GM21367 (cell line): ENCODE data around the gene MEAK7.
A peak's percentile ranks its signal among the peaks of the same experiment; 100 is the strongest.
"Not testable (repeated sequence)": the region's sequence is repeated elsewhere in the genome, so short reads cannot be mapped to it uniquely, and the experiment has no call there.

Source experiments
- ATAC-seq: cut with Tn5 transposase; IDR thresholded peaks from one replicate; pipeline ENCODE4 v1.9.1; 2021; ENCODE audit not compliant: unreplicated experiment

Gene MEAK7

GRCh38 chr16:84532855-84533486 is 28.5 kb upstream of the MEAK7 start:
- no peak for ATAC-seq

- ATAC-seq, result no peak
Observed at GRCh38 chr16:84532291-84532724, 27.8 kb upstream of the MEAK7 start.

- no peak for ATAC-seq
Observed at GRCh38 chr16:84531671-84532111, 27.2 kb upstream of the MEAK7 start.

DNA sequence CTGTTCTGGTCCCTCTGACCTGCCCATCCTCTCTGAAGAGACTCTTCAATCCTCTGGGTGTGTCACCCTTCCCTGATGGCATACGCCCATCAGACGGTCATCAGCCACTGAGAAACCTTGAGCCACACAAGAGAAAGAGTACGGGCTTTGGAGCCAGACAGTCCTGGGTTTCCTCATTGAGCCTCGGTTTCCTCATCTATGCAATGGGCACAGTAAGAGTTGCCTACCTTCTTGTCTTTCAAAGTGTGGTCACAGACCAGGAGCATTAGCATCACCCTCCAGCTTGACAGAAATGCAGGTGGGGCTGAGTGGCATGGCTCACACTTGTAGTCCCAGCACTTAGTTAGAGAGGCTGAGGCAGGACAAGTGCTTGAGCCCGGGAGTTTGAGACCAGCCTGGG is 26.1 kb upstream of the MEAK7 start:
- ATAC-seq, result no peak

GRCh38 chr16:84529607-84530006 is 25.1 kb upstream of the MEAK7 start:
- ATAC-seq, result no peak

DNA sequence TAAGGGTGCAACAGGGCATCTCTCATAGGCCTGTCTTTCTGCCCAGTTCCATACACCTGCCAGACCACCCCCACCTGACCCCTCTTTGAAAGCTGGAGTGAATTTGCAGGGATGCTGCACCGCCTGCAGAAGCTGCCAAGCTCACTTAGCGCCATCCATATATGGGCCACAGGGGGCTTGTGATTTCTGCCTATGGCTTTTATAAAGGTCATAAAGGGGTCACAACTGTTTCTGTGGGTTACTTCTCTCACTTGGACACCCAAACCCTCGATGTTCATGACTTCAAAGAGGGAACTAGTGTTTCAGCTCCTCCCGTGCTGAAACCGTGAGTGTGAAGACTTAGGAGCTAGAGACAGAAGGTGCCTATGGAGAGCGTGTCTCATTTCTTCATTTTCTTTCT is 23.9 kb upstream of the MEAK7 start:
- ATAC-seq, result no peak

- no peak for ATAC-seq
Observed at GRCh38 chr16:84527532-84528269, 23.2 kb upstream of the MEAK7 start.

DNA sequence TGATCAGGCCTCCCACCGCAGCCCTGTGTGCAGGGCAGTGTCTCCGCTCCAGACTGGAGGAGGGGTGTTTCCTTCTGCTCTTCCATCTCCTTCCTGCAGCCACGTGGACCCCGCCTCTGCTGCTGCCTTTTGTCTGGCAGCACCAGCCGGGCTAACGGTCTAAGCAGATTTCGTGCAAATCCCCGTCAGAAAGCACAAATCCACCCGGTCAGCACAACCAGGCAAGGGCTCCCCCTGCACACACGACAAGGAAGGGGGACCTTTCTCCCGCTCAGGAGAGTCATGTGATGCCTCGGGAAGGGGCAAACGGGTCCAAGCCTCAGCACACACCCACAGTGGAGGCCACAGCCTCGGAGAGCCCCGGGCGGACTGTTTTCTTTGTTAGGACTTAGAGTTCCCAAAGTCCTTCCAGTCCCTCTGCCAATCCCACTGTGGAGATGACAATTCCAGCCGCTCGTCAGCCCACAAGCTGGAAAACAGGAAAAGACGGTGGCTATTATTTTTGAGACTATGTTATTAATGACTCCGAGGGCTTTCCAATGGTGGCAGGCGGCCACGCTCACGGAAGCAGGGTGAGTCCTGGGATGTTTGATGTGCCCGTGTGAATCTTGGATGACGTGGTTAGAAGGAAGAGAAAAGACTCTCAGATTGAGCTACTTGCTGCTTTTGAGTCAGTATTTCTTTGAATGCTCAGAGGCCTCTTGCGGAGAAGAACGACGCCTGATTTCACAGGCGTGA is 22.5 kb upstream of the MEAK7 start:
- no peak for ATAC-seq

DNA sequence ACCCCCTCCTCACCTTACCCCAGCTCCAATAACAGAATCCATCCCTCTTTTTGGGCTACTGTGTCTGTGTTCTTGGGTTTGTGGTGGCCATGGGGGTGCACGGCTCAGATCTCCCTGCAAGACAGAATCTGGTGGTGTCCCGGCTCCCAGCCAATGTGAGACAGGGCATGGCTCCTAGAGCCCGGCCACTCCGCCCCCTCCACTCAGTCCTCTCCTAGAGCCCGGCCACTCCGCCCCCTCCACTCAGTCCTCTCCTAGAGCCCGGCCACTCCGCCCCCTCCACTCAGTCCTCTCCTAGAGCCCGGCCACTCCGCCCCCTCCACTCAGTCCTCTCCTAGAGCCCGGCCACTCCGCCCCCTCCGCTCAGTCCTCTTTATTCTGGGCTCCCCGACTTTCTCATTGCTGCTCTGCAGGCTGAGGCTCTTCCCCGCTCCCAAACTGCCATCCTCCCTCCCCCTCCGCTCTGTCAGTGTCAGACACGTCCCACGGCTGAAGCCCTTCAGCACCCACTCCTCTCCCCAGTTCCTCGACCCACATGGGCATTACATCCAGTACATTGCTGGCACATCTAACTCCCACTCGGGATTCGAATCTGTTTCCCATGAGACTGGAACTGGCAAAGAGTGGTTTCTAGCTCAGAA is 20.6 kb upstream of the MEAK7 start:
- not testable (repeated sequence) for ATAC-seq

DNA sequence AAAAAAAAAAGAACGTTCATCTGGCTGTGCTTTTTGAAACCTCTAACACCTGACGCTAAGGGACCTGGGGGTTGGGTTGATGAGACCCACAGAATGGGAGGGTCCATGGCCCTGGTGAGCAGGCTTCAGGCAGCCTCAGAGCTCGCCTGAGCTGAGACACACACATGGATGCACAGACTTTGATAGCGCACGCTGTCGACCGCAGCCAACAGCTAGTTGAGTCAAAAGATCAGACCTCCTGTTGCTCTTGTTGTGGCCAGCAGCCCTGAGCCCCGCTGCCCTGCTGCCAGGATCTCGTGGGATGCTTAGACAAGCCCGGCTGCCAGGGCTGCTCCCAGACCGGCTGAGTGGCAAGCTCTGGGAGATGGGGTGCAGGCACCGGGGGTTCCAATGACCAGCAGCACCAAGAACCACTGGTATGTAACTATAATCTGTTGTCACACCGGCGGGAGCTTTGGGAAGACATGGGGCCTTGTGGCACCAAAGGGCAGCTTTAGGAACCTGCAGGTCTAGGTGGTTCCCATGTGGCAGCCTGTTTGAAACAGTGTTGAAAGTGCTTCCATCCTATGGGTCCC is 20.0 kb upstream of the MEAK7 start:
- no peak for ATAC-seq

- no peak for ATAC-seq
Observed at GRCh38 chr16:84521497-84521770, 17.0 kb upstream of the MEAK7 start.

DNA sequence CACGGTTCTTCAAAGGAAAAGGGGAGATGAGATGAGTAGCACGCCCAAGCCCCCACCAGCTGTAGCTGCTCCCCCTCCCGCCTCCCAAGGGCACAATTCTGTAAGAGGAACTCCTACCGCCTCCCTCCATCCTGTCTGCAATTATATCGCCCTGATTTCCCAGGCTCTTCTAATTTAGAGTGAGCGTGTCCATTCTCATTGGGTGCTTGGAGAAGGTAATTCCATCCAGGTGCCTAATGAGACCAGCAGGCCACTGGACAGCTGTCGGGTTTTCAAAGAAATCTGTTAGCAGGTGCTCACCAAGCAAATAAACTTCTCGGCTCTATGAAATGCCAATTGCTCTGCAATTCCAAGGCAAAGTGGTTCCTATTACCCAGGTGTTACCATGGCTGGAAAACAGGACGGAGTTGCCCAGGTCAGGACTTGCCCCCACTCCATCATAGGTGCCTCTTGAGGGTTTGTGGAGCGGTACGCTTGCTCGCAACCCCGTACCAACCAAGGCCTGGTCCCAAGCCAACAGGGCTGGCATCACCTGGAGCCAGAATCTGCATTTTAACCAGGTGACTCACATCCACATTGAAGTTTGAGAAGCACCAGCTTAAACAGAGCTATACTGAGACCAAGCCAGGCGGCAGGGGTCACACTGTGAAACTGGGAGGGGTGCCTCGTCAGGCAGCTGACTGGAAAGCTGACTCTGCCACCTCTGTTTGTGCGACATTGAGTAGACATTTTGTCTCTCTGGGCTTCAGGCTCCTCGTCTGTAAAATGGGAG is 16.5 kb upstream of the MEAK7 start:
- ATAC-seq, result no peak

- no peak for ATAC-seq
Observed at GRCh38 chr16:84519855-84520254, 15.4 kb upstream of the MEAK7 start.

GRCh38 chr16:84518804-84519341 is 14.4 kb upstream of the MEAK7 start:
- no peak for ATAC-seq

- ATAC-seq, result not testable (repeated sequence)
Observed at GRCh38 chr16:84518220-84518619, 13.8 kb upstream of the MEAK7 start.

GRCh38 chr16:84517366-84517765 is 12.9 kb upstream of the MEAK7 start:
- no peak for ATAC-seq

DNA sequence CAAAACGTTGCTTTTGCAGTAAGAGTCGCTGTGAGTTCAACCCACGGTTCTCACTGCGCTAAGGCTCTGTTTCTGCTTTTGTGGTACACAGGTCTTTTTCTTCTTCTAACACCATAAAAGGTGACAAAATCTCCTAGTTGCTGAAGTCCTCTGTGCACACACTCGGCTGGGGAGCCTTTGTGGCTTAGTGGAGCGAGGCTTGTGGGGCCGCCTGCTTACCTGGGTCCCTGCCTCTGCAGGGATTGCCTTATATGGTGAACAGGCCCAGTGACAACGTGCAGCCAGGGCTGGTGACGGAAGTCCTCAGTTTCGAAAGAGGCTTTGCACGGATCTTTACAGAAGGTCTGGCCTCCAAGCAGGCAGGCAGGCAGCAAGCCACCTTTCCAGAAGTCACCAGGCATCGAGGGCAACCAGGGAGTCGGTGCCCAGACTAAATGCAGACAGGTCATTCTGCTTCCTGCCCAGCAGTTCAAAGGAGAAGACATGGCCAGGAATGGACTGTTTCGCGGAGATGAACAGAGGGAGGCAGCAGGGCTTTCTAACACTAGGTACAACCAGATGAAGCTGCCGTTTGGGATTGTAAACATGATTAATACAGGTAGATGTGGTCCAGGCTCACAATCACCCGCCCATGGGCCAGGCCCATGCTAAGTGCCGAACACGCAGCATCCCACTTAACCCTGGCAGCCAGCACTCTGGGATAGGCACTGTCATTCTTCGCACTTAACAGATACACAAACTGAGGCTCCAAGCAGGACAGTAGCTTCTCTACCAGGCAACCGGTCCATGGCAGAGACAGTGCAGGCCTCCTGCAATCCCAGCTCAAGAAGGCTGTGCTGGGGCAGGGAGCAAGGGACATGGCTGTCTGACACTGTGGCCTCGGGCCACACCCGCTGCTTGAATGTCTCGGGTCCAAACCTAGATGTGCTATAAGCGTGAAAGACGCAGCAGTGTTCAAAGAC is 10.7 kb upstream of the MEAK7 start:
- peak; percentile 91 for ATAC-seq

DNA sequence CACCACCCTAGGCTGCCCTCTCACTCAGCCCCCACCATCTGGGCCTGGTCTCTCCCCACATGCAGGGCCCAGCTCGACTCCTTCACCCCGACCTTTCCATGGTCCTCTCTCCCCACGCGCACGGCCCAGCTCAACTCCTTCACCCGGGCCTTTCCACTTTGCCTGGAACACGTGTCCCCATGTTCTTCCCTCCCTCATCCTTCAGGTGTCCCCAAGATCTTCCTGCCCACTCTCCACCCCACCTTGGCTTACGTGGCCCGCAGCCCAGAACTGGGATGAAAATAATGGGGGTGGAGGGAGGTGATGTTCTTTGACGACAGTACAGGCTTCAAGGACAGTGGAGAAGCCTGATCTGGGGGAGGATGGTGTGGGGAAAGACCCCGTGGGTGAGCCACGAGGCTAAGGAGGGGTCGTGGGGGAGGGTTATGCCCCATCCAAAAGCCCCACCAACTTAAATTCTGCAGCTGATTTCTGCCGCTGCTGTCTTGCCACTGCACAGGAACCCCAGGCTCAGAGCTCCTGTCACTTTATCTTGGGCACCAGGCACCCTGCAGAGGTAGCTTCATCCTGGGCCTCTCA is 9.9 kb upstream of the MEAK7 start:
- no peak for ATAC-seq

- ATAC-seq, result no peak
Observed at GRCh38 chr16:84513666-84514065, 9.2 kb upstream of the MEAK7 start.
